ENCODE measurements around the gene CYREN.
"Not testable (repeated sequence)": the region's sequence is repeated elsewhere in the genome, so short reads cannot be mapped to it uniquely, and the experiment has no call there.

Gene CYREN

GRCh38 chr7:135177028-135177696 lies 6.7 kb upstream of the CYREN start:
- no peak for DNase-seq (ENCODE audit: low read depth in 2 of 2)

DNA sequence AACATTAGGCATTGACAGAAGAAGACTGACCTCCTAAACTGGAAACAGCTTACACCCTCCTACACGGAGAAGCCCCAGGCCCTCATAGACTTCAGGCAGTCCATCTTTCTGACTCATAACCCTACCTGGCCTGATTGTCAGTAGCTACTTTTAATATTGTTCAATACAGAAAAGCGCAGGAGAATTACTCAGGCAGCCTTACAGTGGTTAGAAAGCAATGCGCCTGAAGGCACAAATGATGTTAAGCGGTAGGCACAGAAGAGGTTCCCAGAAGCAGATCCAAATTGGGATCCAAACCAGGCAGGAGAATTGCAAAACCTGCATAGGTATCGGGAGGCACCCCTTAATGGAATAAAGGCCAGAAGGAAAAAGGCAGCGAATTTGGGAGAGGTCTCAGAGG lies 5.4 kb upstream of the CYREN start:
- no peak for DNase-seq (ENCODE audit: low read depth in 2 of 2)

- DNase-seq (ENCODE audit: low read depth in 2 of 2), result no peak
These were observed 4.4 kb upstream of the CYREN start for GRCh38 chr7:135174941-135175340.

DNA sequence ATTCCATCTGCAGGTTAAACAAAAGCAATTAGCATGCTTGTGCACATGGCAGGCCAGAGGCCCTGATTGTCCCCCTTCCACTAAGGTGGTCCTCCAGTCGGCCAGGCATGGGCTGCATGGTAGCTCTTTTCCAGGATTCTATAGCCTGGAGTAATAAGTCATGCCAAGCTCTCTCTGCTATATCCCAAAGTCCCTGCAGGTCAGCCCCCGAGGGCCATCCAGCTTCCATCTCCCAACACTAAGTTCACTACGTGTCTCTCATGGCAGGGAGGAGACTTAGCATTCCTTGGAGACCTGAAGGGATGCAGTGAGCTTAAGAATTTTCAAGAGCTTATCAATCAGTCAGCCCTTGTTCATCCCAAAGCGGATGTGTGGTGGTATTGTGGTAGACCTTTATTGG lies 3.4 kb upstream of the CYREN start:
- not testable (repeated sequence) for DNase-seq (ENCODE audit: low read depth in 2 of 2)

GRCh38 chr7:135171581-135172291 lies 1.2 kb upstream of the CYREN start:
- not testable (repeated sequence) for DNase-seq (ENCODE audit: low read depth in 2 of 2)

DNA sequence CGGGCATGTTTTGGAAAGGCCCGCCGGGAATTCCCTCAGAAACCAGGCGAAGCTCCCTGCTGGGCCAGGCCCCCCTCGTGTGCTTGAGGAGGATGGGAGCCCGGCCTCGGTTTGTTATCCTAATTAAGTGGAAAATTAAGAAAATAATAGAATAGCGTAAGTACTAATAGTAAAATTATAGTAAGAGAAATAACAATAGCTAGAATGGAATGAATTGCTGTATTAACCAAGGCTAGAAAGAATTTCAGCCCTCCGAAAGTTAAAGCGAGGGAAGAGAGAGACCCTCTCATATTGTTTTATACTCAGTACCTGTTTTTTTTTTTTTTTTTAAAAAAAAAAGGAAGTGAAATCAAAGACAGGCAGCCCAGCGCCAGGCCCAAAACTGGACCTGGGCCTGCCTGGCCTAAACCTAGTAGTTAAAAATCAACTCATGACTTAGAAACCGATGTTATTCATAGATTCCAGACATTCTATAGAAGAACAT lies 533 bp upstream of the CYREN start:
- DNase-seq (ENCODE audit: low read depth in 2 of 2), result not testable (repeated sequence)

DNA sequence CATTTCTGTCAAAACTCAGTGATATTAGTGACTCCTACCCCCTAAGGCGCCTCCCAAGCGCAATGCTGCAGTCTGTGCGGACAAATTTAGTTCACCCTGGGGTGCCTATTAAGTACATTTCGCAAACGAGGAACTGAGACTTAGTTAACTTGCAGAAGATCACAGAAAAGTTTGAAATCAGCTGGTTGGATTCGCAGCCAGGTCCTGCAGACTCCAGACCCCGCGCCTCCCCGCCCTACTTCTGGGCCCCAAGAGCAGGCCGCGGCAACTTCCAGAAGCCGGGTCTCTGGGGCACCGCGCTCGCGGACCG lies 588 bp downstream of the CYREN start:
- no peak for DNase-seq (ENCODE audit: low read depth in 2 of 2)

DNA sequence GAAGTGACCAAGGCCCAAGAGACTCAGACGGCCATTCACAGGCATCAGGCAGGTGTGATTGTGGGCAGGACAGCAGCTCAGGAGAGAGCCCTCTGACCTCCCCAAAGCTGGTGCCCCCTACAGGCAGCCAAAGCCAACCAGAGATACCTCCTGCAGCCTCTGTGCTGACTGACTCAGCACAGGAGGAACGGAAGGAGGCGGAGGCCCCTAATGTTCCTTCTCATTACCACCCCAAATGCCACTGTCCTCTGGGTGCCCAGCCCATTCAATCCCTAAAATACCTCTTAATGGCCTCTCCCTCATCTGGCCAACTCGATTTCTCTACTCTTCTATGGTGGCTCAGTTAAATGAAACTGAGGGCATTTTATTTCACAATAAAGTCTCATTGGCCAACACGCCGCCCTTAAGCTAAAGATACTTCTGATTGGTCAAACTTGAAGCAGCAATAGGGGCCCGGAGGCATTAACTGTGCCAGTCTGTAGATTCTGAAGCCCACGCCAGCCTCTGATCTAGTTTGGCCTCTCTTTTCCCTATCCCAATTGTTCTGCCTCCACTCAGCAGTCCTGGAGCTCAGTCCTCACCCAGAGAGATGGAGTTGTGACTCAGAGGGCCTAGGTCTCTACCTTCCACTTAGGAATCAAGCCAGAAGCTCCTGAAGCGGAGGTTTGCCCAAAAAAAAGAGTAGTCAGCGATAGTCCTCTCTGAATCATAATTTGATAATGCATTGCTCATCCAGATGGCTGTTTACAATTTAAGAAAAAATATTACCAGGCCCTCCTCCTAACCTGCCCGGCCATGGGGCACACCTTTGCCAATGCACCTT lies 1.2 kb downstream of the CYREN start:
- peak; percentile 38 to 43 for DNase-seq (ENCODE audit: low read depth in 2 of 2)

DNA sequence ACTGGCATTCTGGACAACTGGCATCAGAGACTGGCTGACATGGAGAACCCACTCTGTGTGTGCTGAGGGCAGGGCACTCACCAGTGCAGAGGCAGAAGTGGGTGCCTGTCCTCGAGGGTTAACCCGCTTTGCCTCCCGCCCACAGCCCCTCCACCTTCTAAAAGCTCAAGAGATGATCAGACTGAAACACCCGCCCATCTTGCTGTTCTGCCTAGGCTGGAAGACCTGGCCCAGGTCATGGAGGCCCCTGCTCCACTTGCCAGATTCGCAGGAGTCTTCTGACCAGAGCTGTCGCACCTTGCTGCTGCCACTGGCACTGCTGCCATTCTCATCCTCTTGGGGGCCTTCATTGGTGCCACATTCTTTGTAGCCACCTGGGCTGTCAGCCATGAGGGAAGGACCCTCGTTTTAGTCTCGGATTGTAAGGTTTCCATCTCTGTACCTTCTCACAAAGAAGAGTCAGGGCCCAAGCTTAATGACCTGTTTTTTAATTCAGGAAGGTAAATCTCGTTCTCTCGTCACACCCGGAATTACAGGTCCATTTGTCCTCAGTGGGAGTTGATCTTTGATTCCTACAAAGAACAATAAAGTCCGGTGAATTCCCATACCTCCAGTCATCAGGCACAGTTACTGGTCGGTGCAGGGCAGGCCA lies 1.9 kb downstream of the CYREN start:
- DNase-seq (ENCODE audit: low read depth in 2 of 2), result no peak

- DNase-seq (ENCODE audit: low read depth in 2 of 2), result no peak
These were observed 2.5 kb downstream of the CYREN start for GRCh38 chr7:135168001-135168400.

DNA sequence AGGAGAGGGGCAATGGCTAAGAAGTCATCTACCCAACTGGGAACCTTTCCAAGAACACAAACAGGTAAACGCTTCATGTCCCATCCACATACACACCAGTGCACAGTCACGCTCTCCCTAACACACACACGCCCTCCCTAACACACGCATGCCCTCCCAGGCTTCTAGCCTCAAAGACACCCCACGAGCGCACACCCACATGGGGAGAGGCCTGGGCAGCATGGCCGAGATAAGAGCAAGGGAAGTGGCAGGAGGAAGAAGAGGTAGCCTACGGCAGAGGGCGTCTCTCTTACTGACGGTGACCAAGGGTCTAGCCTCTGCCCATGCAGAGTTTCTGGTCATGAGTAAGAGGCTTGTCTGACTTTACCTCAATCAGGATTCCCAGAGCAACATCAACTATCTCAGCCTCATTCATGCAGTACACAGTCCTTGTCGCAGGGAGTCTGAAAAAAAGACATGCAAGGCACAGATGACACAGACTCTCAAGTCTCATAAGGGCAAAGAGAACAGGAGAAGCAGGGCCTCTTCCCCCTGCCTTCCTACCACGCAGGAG lies 3.1 kb downstream of the CYREN start:
- no peak for DNase-seq (ENCODE audit: low read depth in 2 of 2)

DNA sequence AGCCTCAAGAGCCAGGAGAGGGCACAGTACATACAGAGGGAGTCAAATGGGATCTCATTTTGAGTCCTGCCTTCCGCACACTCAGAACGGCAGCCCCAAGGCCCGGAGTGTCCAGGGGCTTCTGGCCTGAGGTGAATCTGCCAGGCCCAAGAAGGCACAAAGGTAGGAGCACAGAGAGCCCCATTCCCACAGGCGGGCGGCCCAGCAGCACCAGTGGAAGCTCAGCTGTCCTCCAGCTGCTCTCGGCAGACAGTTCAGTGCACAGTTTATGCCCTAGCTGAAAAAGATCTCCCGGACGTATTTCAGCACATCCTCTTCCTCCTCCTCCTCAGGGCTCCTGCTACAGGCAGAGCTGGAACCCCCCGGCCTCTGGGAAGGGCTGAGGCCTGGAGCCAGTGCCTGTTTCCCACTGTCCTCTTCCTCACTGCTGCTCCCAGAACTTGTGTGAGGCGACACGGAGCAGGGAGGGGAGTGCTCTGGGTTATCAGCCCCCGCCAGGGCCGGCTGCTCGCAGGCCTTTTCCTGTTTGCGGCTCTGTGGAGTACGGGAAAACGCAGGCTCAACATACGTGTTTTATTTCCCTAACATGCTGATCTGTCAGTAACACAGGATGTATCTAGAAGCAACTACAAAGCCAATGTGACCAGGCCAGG lies 4.0 kb downstream of the CYREN start:
- DNase-seq (ENCODE audit: low read depth in 2 of 2), result no peak

DNA sequence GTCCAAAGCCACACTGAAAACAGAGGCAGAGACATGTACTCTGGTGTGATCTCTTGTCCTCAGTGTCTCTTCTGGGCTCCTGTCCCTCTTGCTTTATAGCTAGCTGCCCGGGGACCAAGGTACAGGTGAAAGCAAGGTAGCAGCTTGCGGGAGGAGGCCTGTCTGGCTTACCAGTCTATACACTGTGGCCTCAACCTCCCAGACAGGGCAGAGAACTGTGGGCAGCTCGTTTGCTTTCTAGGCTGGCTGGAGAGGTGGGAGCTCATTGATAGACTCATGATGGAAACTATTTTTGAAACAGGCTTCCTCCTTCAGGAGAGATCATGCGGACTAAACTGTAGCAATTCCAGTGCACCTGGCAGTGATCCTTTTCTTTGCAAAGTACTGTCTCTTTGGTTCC lies 4.6 kb downstream of the CYREN start:
- no peak for DNase-seq (ENCODE audit: low read depth in 2 of 2)

GRCh38 chr7:135164357-135165061 lies 6.0 kb downstream of the CYREN start:
- DNase-seq (ENCODE audit: low read depth in 2 of 2), result no peak

DNA sequence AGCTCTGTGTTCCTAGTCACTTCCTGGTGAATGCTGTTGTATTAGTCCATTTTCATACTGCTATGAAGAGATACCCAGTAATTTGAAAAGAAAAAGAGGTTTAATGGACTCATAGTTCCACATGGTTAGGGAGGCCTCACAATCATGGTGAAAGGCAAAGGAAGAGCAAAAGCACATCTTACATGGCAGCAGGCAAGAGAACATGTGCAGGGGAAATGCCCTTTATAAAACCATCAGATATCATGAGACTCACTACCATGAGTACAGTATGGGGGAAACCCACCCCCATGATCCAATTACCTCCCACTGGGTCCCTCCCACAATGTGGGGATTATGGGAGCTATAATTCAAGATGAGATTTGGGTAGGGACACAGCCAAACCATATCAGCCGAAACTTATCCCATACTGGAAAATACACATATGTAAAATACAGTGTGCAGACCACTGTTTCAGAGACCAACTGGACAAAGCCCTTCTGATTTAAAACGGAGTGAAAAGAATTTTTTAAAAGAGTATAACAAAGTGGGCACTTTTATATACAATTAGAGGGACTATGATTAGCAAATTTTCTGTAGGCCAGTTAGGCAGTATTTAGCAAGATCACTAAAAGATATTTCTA lies 8.0 kb downstream of the CYREN start:
- no peak for DNase-seq (ENCODE audit: low read depth in 2 of 2)

DNA sequence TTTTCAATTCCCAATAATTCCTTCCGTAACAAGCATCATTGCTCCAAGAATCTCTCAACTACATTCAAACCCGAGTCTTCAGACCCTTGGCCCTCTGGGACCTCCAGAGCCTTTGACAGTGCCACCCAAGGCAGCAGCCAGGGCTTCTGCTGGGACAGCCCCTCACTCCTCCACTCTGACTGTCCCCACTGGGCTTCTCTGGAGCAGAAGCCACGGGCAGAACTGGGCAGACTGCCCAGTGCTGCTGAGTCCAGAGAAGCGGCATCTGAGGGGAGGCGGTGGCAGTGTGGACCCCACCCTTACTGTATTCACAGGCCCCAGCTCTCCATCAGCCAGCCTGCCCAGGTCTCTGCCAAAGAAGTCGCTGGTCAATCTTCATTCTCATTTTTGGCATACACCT lies 8.8 kb downstream of the CYREN start:
- DNase-seq (ENCODE audit: low read depth in 2 of 2), result no peak

DNA sequence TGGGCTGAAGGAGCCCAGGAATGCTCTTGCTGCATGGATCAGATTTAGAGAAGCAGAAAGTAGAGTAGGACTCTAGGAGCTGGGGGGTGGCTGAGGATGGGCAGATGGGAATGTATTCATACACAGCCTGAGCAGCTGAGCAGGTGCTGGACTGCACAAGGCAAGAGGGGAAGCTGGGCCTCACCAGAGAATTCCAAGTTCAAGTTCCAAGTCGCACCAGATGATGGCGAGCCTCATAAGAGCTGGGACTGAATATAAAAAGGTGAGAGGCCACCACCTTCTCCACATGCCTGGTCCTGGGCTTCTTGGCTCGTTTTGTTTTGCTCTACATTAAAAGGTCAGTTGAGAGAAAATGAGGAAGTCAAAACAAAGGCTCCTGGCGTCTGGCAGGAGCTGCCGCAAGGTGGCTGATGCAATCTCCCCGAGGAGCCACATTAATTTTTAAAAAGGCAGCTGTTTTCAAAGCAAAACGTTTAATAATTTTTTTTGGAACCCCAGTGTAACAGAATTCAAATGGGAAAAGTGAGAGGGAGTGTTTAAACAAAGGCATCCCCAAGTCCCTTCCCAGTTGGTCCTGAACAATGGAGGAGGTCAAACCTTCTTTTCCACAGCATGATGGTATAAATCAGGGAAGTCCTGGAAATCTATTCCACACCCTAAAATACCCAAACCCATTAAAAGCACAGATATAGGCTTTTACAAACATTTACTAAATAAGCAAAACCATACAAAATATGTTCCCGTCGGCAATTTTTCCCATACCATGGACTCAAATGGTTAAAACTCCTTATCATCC lies 9.5 kb downstream of the CYREN start:
- DNase-seq (ENCODE audit: low read depth in 2 of 2), result no peak

DNA sequence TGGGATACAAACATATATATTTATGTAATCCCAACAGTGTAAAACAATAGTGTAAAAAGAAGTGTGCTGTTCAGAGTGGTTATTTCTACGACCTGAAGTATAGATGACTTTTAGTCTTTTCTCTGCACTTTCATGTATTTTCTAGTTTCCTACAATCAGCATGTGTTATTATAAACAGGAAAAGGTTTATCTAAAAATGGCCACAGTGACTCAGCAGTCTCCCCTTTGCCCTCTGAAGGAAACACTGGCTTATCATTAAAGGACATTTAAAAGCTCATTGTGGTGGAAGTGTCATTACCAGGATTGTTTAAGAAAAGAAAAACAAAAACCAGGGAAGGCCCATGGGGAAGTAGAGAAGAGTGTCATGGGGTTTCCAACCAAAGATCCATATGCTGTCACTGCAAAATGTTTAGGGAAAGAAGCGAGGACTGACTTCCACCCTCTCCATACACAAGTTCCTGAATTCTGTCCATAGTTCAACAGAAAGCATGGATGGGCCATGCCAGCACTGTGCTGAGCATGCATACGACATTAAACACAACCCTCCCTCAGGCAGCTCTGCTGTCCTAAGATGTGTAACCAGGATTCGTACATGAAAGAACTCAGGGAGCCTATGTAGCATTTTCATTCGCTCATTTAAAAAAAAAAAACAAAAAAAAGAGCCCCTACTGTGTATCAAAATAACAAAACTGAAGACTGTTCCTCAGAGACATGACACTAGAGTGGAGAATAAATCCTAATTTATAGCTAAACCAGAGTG lies 10.2 kb downstream of the CYREN start:
- DNase-seq (ENCODE audit: low read depth in 2 of 2), result no peak
